ENCODE measurements around the gene FAM163A.

Gene FAM163A

GRCh38 chr1:179753061-179753460, 10.0 kb downstream of the FAM163A start:
- Histone ChIP-seq H3K9me2 (replicated peaks; ENCODE audit: low read depth, low read length) (no peaks in the 10 kb centered on the region), H3K79me2 (ENCODE audit: insufficient read depth, low read length) (no peaks in the 10 kb centered on the region), H3K9me3 (ENCODE audit: insufficient read depth, low read depth, low read length) (no peaks in the 10 kb centered on the region), H3K4me2 (ENCODE audit: low read depth, low read length, poor library complexity, severe bottlenecking) (no peak overlapping the region), H3K4me3 (ENCODE audit: low read length, poor library complexity, severe bottlenecking) (no peak overlapping the region), H2AFZ (ENCODE audit: low read length) (no peak overlapping the region), H3K36me3 (ENCODE audit: insufficient read depth, low read length) (no peaks in the 10 kb centered on the region), H3K27me3 (ENCODE audit: insufficient read depth, low read length, poor library complexity, severe bottlenecking) (no peaks in the 10 kb centered on the region), H4K20me1 (ENCODE audit: insufficient read depth, low read length, poor library complexity, severe bottlenecking) (no peaks in the 10 kb centered on the region), H3K9ac (ENCODE audit: low read depth, low read length, poor library complexity, severe bottlenecking) (no peak overlapping the region), H3F3A (ENCODE audit: low read depth) (no peaks in the 10 kb centered on the region), H3K4me1 (ENCODE audit: insufficient read depth, low read length, poor library complexity, severe bottlenecking) (no peaks in the 10 kb centered on the region)
- TF ChIP-seq CTCF (conservative IDR thresholded peaks at IDR 0.05; ENCODE audit: low read length) (no peak), EZH2phosphoT487 (IDR thresholded peaks at IDR 0.05; ENCODE audit: borderline replicate concordance) (no peak)

GRCh38 chr1:179754041-179754624, 11.0 kb downstream of the FAM163A start:
- Histone ChIP-seq H3K9me2 (replicated peaks; ENCODE audit: low read depth, low read length) (no peaks in the 10 kb centered on the region), H3K9me3 (ENCODE audit: insufficient read depth, low read depth, low read length) (no peaks in the 10 kb centered on the region), H4K20me1 (ENCODE audit: insufficient read depth, low read length, poor library complexity, severe bottlenecking) (no peaks in the 10 kb centered on the region), H3K4me1 (ENCODE audit: insufficient read depth, low read length, poor library complexity, severe bottlenecking) (no peaks in the 10 kb centered on the region), H3K4me3 (ENCODE audit: low read length, poor library complexity, severe bottlenecking) (no peak overlapping the region), H3K9ac (ENCODE audit: low read depth, low read length, poor library complexity, severe bottlenecking) (no peak overlapping the region), H3K36me3 (ENCODE audit: insufficient read depth, low read length) (no peaks in the 10 kb centered on the region), H3K4me2 (ENCODE audit: low read depth, low read length, poor library complexity, severe bottlenecking) (no peak overlapping the region), H3F3A (ENCODE audit: low read depth) (no peaks in the 10 kb centered on the region), H3K27me3 (ENCODE audit: insufficient read depth, low read length, poor library complexity, severe bottlenecking) (no peaks in the 10 kb centered on the region), H3K79me2 (ENCODE audit: insufficient read depth, low read length) (no peaks in the 10 kb centered on the region), H2AFZ (ENCODE audit: low read length) (no peak overlapping the region)
- TF ChIP-seq EZH2phosphoT487 (IDR thresholded peaks at IDR 0.05; ENCODE audit: borderline replicate concordance) (no peak), CTCF (conservative IDR thresholded peaks at IDR 0.05; ENCODE audit: low read length) (no peak)

- no peak overlapping the region for H2AFZ ChIP-seq (ENCODE audit: low read length)
- H3F3A ChIP-seq (ENCODE audit: low read depth) = no peaks in the 10 kb centered on the region
- no peak overlapping the region for H3K9ac ChIP-seq (ENCODE audit: low read depth, low read length, poor library complexity, severe bottlenecking)
- H4K20me1 ChIP-seq (ENCODE audit: insufficient read depth, low read length, poor library complexity, severe bottlenecking) = no peaks in the 10 kb centered on the region
- no peaks in the 10 kb centered on the region for H3K79me2 ChIP-seq (ENCODE audit: insufficient read depth, low read length)
- no peak overlapping the region for H3K4me2 ChIP-seq (ENCODE audit: low read depth, low read length, poor library complexity, severe bottlenecking)
- H3K9me3 ChIP-seq (ENCODE audit: insufficient read depth, low read depth, low read length) = no peaks in the 10 kb centered on the region
- no peak for TF ChIP-seq EZH2phosphoT487 (IDR thresholded peaks at IDR 0.05; ENCODE audit: borderline replicate concordance)
- no peak for TF ChIP-seq CTCF (conservative IDR thresholded peaks at IDR 0.05; ENCODE audit: low read length)
- H3K4me3 ChIP-seq (ENCODE audit: low read length, poor library complexity, severe bottlenecking) = no peak overlapping the region
- H3K27me3 ChIP-seq (ENCODE audit: insufficient read depth, low read length, poor library complexity, severe bottlenecking) = no peaks in the 10 kb centered on the region
- no peaks in the 10 kb centered on the region for H3K4me1 ChIP-seq (ENCODE audit: insufficient read depth, low read length, poor library complexity, severe bottlenecking)
- H3K36me3 ChIP-seq (ENCODE audit: insufficient read depth, low read length) = no peaks in the 10 kb centered on the region
- H3K9me2 ChIP-seq (replicated peaks; ENCODE audit: low read depth, low read length) = no peaks in the 10 kb centered on the region
Observed at GRCh38 chr1:179757933-179758332, 14.8 kb downstream of the FAM163A start.
